H4 (cell line): ENCODE data around the gene SOX30. TPM values are rescaled to one million over a fixed set of nuclear protein-coding genes. Genes with fewer than 3 reads are reported as not detected.

Source experiments
- DNase-seq: peaks from one replicate; pipeline ENCODE4 v3.0.0-alpha.2; 2015; ENCODE audit warnings: low spot score
- total RNA-seq: library from RNA; depleted of rRNA; stranded (reverse); fragments of >200 nt; shearing (Covaris generic); gene quantifications from 2 replicates; pipeline ENCODE4 v1.2.3, GENCODE V29; 2014

SOX30 gene
- total RNA-seq, 1 experiment from 2014 or later = not detected

DNA sequence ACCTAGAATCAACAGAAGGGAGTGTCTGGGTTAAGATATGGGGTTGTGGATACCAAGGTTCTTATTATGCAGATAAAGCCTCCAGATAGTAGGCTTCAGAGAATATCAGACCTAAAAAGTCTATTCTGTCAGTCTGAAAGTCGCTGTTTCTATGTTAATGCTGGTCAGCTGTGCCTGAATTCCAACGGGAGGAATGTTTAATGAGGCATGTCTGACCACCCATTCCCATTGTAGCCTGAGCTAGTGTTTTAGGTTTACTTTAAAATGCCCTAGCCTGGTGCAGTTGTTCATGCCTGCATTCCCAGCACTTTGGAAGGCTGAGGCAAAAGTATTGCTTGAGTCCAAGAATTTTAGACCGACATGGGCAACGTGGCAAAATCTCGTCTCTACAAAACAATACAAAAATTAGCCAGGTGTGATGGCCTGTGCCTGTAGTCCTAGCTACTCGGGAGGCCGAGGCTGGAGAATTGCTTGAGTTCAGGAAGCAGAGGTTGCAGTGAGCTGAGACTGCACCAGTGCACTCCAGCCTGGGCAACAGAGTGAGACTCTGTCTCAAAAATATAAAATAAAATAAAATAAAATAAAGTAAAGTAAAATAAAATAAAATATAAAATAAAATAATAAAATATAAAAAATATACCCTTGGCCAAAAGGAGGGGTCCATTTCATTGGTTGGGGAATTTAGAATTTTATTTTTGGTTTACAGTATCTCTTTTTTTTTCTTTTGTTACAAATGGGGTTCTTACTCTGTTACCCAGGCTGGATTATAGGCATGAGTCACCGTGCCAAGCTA lies 7.8 kb upstream of the SOX30 start:
- DNase-seq = no peak

DNA sequence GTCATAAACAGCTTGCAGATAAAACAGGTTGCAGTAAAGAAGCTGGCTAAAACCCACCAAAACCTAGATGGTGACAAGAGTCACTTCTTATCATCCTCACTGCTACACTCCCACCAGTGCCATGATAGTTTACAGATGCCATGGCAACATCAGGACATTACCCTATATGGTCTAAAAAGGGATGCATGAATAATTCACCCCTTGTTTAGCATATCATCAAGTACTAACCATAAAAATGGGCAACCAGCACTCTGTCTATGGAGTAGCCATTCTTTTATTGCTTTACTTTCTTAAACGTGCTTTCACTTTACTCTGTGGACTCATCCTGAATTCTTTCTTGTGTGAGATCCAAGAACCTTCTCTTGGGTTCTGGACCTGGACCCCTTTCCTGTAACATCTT lies 6.7 kb upstream of the SOX30 start:
- no peak for DNase-seq

DNA sequence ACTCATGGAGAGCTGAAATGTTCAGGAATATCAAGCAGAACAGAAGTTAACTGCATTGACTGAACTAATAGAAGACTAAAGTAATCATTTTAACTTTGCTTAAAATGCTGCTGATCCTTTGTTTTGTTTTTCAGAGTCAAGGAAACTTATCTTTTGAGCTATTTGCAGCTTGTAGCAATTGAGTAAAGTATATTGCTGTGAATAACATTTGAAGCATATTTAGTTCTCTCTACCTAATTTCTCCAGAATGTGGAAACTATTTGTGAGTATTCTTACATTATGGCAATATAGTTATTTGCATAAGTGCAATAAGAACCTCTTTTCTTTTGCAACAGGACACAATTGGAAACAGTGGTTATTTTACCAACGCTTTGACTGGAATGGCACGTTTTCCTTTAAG lies 5.3 kb upstream of the SOX30 start:
- DNase-seq = no peak

DNA sequence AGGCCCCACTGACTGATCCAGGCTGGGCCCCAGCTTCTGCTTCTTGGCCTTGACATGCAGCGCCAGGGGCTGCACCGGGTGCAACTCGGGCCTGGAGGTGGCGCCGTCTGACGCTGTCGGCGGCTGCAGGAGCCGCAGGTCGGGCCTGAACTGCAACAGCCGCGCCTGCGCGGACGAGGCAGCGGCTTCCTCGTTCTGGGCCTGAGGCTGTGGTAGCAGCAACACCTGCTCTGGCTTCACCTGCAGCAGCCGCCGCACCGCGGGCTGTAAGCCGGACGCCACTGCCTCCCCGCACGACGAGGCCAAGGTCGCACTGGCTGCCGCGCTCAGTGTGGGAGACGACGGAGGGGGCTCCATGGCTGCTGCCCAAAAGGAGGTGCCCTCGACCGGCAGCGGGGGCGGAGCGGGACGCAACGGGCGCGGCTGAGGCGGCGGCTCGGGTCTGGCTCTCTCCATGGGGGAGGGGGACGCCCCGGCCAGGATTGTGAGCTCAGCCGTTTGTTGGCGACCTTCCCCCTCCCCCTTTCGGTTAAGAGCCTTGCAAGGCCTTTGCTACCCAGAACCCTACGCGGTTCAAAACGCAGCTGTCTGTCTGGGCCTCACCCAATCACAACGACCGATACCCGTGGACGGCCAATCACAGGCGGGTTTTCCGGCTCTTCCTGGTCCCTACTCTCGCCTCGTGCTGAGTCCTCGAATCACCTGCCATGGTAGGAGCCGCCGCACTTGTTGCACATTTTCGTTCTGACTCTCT lies 438 bp downstream of the SOX30 start:
- DNase-seq = no peak

DNA sequence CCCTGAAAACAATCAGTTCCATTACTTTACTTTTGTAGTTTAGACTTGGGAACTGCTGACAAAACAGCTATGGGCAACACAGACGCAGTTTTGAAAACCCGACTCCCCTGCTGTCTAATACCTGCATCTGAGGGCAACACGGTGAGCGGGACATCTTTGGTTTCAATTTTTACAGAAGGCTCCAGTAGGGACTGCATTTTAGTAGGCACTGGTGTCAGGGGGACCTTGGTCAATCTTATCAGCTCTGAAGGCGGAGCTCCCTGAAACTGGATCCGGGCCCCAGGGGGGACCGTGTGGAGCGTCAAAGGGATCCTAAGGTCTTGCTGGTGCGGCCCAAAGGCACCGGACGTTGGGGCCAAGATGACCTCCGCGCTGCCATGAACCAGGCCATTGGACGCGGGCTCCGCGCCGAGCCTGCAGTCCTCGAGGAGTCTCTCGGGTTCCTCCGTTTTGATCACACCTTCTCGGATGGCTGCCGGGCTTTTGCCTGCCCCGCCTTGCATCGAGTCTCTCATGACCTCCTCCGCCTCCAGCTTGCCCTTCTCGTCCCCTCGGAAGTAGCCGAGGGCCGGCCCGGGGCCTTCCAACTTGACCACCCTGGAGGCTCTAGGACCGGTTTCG lies 1.1 kb downstream of the SOX30 start:
- DNase-seq = no peak

DNA sequence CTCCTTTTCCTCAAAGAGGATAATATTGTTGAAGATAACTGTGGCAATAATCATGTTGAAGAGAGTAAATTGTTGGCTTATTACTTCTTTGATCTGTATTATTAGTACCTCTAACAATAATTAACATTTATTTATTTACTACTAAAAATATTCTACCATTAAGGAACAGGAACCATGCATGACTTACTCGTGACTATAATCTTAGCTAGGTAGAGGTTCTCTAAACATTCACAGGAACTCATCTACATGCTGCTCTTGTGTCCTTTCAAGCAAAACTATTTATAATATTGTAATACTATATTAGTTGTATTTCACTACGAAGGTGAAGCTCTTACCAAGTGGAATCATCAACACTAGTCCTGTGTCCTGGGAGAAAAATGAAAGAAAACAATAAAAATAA lies 3.1 kb downstream of the SOX30 start:
- DNase-seq = no peak

DNA sequence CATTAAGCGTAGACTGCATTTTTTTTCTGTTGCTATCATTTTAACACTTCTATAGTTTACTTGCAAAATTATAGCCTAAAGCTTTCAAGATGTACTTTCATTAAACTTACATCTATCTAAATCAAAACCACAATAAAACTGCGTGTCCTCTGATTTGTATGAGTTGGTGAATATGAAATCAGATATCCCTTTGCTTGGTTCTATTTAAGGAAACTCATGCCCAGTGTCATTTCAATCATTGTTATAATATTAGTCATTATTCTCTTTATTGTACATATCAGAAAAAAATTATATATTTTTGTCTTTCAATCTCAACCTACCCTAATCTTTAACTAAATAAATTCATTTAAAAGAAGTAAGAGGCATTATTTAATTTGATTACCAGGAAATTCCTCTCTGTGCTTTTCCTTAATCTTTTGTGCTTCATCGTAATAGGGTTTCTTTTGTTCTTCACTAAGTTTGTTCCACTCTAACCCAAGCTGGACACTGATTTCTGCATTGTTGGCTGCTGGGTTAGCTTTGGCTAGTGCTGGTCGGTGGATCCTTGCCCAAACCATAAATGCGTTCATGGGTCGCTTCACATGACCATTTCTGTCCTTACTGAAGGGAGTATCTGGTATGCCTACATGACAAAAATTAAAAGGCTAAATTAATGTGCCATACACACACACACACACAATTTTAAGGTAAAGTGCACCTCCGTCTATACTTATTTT lies 3.8 kb downstream of the SOX30 start:
- DNase-seq = no peak

DNA sequence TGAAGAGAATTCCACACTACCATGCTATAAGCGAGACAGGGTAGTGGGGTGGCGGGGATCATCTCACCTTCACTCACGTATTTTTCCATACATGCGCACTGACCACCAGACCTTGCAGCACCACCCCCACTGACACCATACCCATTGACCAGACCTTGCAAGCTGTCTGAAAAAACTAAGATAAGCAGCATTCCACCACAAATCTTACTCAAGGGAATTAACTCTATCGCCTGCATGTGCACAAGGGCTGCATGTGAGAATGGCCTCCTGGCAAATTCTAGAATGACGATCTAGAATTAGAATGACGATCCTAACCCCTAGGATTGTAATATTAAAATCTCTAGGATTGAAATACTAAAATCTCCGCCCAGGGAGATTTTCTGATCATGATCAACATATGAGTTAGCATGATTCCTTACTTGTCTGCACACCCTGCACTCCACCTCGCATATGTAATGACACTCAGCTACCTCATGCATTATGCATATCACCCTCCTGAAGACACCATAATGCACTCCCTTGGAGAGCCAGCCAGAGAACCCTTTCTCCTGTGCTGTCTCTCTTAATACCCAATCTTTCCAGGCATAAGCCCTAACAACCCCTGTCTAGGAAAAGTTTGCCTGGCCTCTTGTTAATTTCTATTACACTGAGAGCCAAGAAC lies 11.7 kb downstream of the SOX30 start:
- DNase-seq = no peak

DNA sequence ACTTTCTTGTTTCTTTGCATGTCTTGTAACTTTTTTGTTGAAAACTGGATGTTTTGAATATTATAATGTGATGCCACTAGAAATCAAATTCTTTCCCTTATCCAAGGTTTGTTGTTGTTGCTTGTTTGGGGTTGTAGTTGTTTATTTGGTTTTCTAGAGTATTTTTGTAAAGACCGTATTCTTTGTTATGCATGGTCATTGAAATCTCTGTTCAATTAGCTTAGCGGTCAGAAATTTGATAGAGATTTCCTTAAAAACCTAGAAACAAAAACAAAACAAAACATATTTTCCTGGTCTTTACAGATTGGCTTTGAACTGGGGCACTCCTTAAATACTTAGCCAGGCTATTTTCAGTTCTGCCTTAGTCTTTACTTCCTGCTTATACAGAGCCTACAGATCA lies 21.9 kb downstream of the SOX30 start:
- no peak for DNase-seq

DNA sequence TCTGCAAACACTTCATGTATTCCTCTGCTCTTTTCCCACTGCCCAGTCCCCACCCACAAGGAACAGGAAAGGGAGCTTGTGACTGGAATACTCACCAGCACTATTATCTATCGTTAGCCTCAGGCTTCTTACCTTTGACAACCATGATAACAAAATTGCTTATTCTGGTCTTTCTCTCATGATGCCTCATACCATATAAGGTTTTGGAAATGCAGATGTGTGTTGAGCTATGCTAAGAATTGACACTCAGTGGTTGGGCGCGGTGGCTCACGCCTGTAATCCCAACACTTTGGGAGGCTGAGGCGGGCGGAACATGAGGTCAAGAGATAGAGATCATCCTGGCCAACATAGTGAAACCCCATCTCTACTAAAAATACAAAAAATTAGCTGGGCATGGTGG lies 25.4 kb downstream of the SOX30 start:
- no peak for DNase-seq

DNA sequence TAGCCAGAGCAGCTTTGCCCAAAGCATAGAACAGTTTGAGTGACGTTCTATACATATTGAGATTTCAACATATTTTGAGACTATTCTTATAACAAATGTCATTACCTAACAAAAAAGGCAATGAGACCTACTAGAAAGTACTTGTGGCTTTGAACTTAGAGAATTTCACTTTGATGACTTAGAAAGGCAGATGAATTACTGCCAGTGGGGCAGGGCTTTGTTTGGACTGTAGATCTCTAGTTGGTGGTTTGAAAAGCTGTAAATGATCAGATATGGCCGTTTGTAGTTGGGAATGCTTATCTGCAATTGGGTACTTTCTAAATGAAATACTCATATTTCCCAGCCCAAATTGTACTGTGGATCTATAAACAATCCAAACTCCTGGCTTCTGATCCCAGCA lies 28.1 kb downstream of the SOX30 start:
- DNase-seq = no peak

DNA sequence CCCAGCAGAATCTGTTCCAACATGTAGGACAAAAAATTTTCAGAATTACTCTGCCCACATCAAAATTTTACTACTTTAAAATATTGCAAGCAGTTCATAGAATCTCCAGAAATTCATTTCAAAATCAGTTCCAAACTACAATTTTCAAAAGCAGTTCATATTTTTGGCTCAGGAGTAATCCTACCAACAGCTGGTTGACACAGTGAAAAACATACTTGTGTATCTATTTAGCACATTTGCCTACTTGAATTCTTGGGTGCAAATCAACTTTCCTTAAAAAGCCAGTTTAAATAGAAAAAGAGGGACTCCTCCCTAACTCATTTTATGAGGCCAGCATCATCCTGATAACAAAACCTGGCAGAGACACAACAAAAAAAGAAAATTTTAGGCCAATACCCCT lies 31.5 kb downstream of the SOX30 start:
- DNase-seq = no peak

DNA sequence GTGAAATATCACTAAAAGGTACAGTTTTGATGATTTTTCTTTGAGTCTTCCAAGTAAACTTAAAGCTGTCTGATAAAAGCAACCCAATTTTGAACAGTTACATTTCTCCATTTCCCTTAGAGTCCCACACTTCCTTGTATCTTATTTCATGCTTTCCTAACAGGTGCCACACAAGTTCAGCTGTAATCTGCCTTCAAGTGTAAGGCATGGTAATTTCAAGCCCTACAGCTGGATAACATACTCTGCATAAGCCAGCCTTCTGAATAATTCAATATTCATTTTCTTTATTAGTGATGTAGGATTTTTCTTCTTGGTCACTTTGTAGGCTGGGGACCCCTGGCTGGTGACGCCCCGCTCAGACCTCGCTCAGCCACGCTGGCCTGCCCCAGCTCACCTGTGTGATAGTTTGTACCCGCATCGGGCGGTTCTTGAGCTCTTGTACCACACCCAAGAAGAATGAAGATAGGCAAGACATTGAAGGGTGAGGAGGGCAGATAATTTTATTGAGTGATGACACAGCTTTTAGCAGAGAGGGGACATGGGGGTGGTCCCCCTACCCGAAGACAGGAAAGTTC lies 34.0 kb downstream of the SOX30 start:
- DNase-seq = no peak

DNA sequence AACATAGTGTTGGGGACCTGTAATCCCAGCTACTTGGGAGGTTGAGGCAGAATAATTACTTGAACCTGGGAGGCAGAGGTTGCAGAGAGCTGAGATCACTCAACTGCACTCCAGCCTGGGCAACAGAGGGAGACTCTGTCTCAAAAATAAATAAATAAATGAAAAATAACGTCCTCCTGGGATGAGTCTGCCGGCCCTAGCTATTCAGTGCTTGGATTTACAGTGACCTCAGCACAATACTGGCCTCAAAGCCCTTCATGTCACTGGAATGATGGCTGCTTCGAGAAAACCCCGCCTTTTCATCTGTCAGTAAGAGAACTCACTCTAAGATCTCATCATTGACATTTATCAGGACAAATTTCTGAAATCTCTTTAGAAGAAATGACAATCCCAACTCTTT lies 35.5 kb downstream of the SOX30 start:
- DNase-seq = no peak

DNA sequence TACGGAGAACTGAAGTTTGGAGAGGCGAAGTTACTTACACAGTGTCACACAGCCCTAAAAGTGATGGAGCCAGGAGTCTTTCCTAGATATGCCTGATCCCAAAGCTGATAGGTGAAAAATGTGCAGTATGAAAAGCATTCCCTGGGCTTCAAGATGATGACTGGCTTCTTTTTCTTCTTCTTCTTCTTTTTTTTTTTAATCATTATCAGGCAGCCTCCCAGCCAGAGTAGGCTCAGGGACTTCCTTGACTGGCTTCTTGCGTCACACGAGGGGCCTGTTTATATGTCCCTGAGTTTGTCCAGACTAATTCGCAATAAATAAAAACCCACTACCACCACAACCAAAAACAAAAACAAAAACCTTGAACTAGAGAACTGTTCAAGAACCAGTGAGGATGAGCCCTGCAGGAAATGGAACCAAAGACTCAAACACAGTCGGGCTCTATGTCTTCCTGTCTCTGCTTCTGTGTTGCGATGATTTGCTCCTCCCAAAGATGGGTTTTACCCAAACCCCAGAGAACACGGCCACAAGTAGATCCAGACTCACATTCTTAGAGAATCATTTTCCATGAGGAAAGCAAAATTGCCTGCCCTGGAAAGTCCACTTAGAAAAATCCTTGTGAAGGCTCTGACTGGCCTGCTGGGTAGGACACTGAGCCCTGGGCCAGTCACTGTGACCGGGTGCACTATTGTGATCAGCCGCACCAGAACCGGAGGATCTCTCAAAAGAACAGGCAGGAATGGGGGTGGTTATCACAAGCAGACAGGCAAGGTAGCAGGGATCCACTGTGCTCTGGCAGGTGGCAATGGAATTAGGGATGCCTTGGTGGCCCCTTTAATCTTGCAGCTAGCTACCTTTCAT lies 38.6 kb downstream of the SOX30 start:
- no peak for DNase-seq

DNA sequence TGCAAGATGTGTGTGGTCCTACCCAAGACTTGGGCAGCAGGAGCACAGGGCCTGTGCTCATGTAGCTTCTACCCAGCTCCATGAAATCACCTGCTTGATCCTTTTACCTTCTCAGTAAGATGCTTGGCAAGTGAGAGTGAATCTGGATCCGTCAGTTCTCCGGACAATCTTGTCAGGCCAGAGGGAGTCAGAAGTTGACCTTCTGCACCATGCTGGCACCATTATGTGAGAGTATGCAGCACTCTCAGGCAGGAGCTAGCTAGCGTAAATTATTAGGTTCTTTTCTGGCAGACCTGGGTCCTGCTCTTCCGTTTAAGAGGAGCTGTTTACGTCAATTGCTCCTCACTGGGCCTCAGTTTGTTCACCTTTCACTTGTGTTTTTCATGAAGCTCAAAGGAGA lies 39.7 kb downstream of the SOX30 start:
- no peak for DNase-seq

DNA sequence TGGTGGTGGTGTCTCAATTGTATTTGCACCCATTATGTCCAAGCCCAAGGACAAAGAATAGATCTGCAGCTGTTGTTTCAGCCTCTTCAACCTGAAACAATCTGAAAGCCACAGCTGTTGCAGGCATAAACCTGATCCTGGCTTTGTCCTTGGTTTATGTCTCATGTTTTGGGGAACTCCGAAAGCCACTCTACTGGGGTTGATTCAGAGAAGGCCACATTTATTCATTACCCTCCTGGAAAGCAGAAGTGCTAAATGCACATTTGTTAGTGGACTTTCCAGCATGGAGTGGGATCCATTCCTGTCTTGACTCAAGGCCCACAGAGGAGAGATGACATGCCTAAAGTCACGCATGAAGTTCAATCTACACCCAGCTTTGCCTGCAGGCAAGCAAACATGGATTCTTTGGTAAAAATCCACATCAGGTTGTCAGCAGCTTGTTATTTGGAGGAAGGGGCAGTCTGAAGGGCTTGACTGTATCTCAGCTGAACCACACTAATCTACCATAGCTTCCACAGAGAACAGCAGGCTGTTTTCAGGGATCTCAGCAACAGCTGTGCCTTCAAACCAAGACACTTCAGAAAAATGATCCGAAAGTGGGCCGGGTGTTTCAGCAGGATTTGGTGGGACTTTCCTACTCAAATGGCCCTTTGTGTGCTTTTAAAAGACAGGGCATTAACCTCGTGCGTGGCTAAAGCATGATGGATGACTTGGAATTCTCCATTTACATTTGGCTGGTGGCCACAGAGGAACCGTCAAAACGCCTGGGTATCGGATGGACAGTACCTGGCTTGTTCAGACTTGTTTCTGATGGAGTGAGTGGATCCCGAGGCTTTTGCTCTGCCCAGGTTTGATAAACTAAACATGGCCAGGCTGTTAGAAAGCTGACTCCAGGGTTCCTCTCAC lies 40.4 kb downstream of the SOX30 start:
- no peak for DNase-seq

DNA sequence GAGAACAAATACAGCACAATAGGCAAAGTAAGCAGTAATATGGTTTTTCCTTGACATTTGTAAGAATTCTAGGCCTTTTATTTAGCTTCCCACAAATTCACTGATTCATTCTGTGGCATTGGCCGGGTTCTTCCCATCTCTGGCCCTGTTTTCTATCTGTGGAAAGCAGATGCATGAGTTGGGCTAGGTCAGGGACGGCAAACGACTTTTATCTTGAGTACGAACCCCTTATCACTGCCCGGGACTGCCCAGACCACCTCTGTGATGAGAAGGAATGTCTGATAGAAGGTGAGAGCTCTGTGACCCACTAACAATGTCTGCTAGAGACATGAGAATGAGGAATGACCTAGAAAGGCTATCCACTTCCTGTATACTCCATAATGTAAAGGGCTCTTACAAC lies 41.2 kb downstream of the SOX30 start:
- DNase-seq = no peak

DNA sequence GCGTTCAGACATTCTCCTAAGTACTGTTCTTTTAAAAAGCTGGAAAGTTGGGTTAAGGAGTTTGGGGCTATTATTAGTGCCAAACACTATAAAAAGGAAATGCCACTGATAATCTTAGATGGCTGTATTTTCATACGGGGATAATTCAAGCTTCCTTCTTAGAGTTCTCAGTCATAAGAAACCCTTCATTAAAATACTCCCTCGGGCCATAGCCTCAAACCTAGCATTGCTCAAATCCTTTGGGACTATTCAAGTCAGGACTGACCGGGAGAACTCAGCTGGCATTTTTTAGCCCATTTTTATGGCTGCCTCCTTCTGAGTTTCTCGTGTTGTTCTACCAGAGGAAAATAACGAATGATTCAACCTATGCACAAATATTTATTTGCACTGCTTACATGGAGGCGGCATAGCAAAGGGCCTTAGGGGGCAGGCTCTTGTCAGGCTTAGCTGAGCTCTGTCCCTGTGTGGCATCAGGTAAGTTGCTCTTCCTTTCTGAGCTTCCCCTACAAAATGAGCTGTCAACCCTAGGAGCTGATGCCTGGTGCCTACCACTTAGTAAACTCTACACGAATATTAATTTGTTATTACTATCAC lies 43.2 kb downstream of the SOX30 start:
- no peak for DNase-seq
